ENCODE measurements around the gene DLGAP1. TPM values are rescaled to one million over a fixed set of nuclear protein-coding genes. Genes with fewer than 3 reads are reported as not detected.
"Not testable (repeated sequence)": the region's sequence is repeated elsewhere in the genome, so short reads cannot be mapped to it uniquely, and the experiment has no call there.

Gene DLGAP1
- total RNA-seq, 1 experiment from 2014 or later = 0.39 TPM

DNA sequence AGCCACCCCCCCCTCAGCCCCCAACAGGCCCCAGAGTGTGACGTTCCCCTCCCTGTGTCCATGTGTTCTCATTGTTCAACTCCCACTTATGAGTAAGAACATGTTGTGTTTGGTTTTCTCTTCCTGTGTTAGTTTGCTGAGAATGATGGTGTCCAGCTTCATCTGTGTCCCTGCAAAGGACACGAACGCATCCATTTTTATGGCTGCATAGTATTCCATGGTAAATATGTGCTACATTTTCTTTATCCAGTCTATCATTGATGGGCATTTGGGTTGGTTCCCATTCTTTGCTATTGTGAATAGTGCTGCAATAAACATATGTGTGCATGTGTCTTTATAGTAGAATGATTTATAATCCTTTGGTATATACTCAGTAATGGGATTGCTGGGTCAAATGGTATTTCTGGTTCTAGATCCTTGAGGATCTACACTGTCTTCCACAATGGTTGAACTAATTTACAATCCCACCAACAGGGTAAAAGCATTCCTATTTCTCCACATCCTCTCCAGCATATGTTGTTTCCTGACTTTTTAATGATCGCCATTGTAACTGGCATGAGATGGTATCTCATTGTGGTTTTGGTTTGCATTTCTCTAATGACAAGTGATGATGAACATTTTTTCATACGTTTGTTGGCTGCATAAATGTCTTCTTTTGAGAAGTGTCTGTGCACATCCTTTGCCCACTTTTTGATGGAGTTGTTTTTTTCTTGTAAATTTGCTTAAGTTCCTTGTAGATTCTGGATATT, 760.9 kb downstream of the DLGAP1 start:
- H3K27me3 ChIP-seq (ENCODE audit: insufficient read depth, low read length); H3K9me2 ChIP-seq (ENCODE audit: insufficient read depth); H2AFZ ChIP-seq (ENCODE audit: low read depth, low read length, poor library complexity, severe bottlenecking); H3K27ac ChIP-seq (ENCODE audit: low read depth, low read length); RAD21 ChIA-PET (ENCODE audit: low non-redundant PET in 1 of 2, low total read pairs in 2 of 2, uncharacterized antibody in 2 of 2, unreplicated experiment in 2 of 2); BruUV-seq (replicated peaks); H3K36me3 ChIP-seq (ENCODE audit: control insufficient read depth in 1 of 2, insufficient read depth in 2 of 2, low read length in 2 of 2); H3K9ac ChIP-seq (ENCODE audit: low read length); H3K4me2 ChIP-seq (ENCODE audit: low read length); intact Hi-C loops (cut with micrococcal nuclease); H3K4me1 ChIP-seq (ENCODE audit: control insufficient read depth in 1 of 2, insufficient read depth in 2 of 2, low read length in 2 of 2); H3K9me3 ChIP-seq (ENCODE audit: control insufficient read depth in 1 of 2, insufficient read depth in 1 of 2, low read depth in 1 of 2, low read length in 2 of 2); DNase-seq (ENCODE audit: low read depth, low spot score); H4K20me1 ChIP-seq (ENCODE audit: insufficient read depth); H3K4me3 ChIP-seq (replicated peaks in 1 of 2; ENCODE audit: low read depth in 1 of 2, low read length in 2 of 2); ATAC-seq; POLR2A ChIA-PET; H3K79me2 ChIP-seq (ENCODE audit: insufficient read depth, low read length): not testable (repeated sequence)
- CTCF ChIA-PET = interaction anchor here (1.0 kb wide), 1 partner anchor 9 kb away, joined by 6 read pairs; no protein-coding TSS in a partner anchor

DNA sequence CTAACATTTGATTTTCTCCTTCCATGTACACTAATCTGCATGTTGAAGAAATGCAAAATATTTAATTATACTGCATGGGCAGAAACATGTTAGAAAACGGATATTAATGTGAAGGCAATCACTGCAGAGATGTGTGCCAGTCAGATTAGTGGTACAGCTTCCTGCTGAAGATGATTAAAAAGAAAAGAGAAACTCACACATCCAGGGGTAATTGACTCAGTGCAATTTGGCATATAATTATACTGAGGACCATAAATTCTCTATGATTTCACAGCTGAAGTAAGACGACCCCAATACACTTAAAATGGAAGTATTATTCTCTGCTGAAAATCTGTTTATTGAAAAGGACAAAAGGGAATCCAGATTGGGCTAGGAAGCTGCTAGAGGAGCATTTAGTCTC, 761.7 kb downstream of the DLGAP1 start:
- intact Hi-C loops (cut with micrococcal nuclease) = no loop called here
- Histone ChIP-seq H3K9me2 (ENCODE audit: insufficient read depth) (no peaks in the 10 kb centered on the region), H3K4me1 (ENCODE audit: control insufficient read depth in 1 of 2, insufficient read depth in 2 of 2, low read length in 2 of 2) (peaks cover 8 to 12% of the 10 kb centered on the region in 2 experiments; a peak in 3 of 4 replicates), H3K79me2 (ENCODE audit: insufficient read depth, low read length) (no peaks in the 10 kb centered on the region), H4K20me1 (ENCODE audit: insufficient read depth) (no peaks in the 10 kb centered on the region), H3K9ac (ENCODE audit: low read length) (no peak overlapping the region), H3K36me3 (ENCODE audit: control insufficient read depth in 1 of 2, insufficient read depth in 2 of 2, low read length in 2 of 2) (no peaks in the 10 kb centered on the region), H3K9me3 (ENCODE audit: control insufficient read depth in 1 of 2, insufficient read depth in 1 of 2, low read depth in 1 of 2, low read length in 2 of 2) (no peaks in the 10 kb centered on the region), H3K27ac (ENCODE audit: low read depth, low read length) (no peak overlapping the region), H3K4me2 (ENCODE audit: low read length) (no peak overlapping the region), H2AFZ (ENCODE audit: low read depth, low read length, poor library complexity, severe bottlenecking) (no peak overlapping the region), H3K4me3 (replicated peaks in 1 of 2; ENCODE audit: low read depth in 1 of 2, low read length in 2 of 2) (no peak overlapping the region), H3K27me3 (ENCODE audit: insufficient read depth, low read length) (no peaks in the 10 kb centered on the region)
- ChIA-PET RAD21 (ENCODE audit: low non-redundant PET in 1 of 2, low total read pairs in 2 of 2, uncharacterized antibody in 2 of 2, unreplicated experiment in 2 of 2) (no interaction called here), POLR2A (no interaction called here), CTCF (interaction anchor here (0.6 to 1.5 kb wide), 2 partner anchors 27 to 165 kb away, joined by 3 to 4 read pairs; no protein-coding TSS in a partner anchor)
- BruUV-seq (replicated peaks) = no TSS peak
- ATAC-seq = no peak
- TF ChIP-seq ZFX (IDR thresholded peaks at IDR 0.05) (no peak), EZH2 (IDR thresholded peaks at IDR 0.05) (no peak), FOSL1 (IDR thresholded peaks at IDR 0.05; ENCODE audit: low read depth) (no peak), POLR2A (IDR thresholded peaks at IDR 0.05; ENCODE audit: borderline replicate concordance, extremely low read depth, insufficient read depth, insufficient read length) (no peak), SIN3A (IDR thresholded peaks at IDR 0.05; ENCODE audit: low read depth) (no peak), ZNF274 (IDR thresholded peaks at IDR 0.05; ENCODE audit: low read depth, low read length) (no peak), SRF (IDR thresholded peaks at IDR 0.05; ENCODE audit: low read depth) (no peak), JUND (IDR thresholded peaks at IDR 0.05) (no peak), TCF7L2 (IDR thresholded peaks at IDR 0.05; ENCODE audit: borderline replicate concordance, extremely low read depth, insufficient read depth, insufficient read length) (no peak), POLR2AphosphoS5 (IDR thresholded peaks at IDR 0.05; ENCODE audit: low read depth, low read length) (no peak), CEBPB (IDR thresholded peaks at IDR 0.05; ENCODE audit: low read depth) (no peak), SP1 (IDR thresholded peaks at IDR 0.05; ENCODE audit: low read depth) (no peak), EZH2phosphoT487 (IDR thresholded peaks at IDR 0.05; ENCODE audit: borderline replicate concordance) (no peak), RAD21 (IDR thresholded peaks at IDR 0.05; ENCODE audit: low read depth) (no peak), CBX3 (IDR thresholded peaks at IDR 0.05; ENCODE audit: low read depth) (no peak)
- TF ChIP-seq, protein P1, sequence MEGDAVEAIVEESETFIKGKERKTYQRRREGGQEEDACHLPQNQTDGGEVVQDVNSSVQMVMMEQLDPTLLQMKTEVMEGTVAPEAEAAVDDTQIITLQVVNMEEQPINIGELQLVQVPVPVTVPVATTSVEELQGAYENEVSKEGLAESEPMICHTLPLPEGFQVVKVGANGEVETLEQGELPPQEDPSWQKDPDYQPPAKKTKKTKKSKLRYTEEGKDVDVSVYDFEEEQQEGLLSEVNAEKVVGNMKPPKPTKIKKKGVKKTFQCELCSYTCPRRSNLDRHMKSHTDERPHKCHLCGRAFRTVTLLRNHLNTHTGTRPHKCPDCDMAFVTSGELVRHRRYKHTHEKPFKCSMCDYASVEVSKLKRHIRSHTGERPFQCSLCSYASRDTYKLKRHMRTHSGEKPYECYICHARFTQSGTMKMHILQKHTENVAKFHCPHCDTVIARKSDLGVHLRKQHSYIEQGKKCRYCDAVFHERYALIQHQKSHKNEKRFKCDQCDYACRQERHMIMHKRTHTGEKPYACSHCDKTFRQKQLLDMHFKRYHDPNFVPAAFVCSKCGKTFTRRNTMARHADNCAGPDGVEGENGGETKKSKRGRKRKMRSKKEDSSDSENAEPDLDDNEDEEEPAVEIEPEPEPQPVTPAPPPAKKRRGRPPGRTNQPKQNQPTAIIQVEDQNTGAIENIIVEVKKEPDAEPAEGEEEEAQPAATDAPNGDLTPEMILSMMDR (IDR thresholded peaks at IDR 0.05 in 2 of 3, conservative IDR thresholded peaks at IDR 0.05 in 1 of 3; ENCODE audit: borderline replicate concordance in 1 of 3, insufficient read depth in 1 of 3, low read depth in 2 of 3, low read length in 2 of 3) = no peak
- TF ChIP-seq, protein P2, sequence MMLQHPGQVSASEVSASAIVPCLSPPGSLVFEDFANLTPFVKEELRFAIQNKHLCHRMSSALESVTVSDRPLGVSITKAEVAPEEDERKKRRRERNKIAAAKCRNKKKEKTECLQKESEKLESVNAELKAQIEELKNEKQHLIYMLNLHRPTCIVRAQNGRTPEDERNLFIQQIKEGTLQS (IDR thresholded peaks at IDR 0.05) = no peak
- no peak for DNase-seq (ENCODE audit: low read depth, low spot score)

Measured in HCT116 (cell line).